GM21360 (cell line): Measurements from ENCODE around the gene CFAP97D2.
"Not testable (repeated sequence)": the region's sequence is repeated elsewhere in the genome, so short reads cannot be mapped to it uniquely, and the experiment has no call there.

ENCODE experiments used
- ATAC-seq: cut with Tn5 transposase; IDR thresholded peaks from one replicate; pipeline ENCODE4 v1.9.1; 2021; ENCODE audit warnings: mild to moderate bottlenecking, moderate library complexity; ENCODE audit not compliant: unreplicated experiment

The CFAP97D2 gene

DNA sequence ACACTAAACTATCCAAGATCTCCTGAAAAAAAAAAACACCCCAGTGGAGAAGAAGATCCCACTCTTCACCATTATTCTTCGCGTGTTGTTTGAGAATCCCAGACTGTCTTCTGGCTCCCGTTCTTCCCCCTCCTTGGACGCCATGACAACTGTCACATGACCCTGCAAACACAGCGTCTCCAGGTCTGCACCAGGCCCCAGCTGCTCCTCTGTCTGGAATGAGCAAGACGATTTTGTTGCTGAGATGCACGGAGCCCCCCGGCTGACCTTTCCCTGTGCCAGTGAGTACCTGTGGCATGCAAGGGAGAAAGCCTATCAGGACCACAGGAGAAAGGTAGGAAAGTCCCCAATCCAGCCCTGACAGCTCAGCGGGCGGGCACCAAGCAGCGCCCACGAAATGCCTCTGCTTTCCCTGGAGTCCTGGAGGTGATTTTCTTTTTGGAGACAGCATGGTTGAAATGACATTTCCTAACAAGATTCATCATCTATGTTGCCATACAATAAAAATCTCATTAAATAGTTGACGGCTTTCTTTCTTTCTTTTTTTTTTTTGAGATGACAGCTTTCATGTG, at the start of gene CFAP97D2:
TSS of gene CFAP97D2 (plus strand) at position 171 of the 572 bp plus-strand sequence. CDS start at position 245, 74 bp downstream.
- ATAC-seq: no peak

DNA sequence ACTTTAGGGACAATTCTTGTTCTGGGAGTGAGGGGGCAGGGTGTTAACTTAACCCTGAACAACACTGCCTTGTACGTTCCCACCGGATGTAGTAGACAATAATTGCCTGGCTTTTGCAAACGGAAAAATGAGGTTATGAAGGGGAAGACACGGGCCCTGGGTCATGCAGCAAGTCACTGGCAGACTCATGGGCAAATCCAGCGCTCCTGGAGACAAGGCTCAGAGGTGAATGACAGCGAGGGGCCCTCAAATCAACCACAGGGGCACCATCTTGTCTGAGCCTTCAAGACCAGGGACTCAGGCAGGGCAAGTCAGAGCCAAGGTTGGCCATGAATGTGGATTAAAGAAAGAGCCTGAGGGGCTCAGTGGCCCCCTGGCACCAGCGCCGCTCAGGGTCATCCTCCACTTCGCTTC, 49.4 kb upstream of the CFAP97D2 start:
- no peak for ATAC-seq

DNA sequence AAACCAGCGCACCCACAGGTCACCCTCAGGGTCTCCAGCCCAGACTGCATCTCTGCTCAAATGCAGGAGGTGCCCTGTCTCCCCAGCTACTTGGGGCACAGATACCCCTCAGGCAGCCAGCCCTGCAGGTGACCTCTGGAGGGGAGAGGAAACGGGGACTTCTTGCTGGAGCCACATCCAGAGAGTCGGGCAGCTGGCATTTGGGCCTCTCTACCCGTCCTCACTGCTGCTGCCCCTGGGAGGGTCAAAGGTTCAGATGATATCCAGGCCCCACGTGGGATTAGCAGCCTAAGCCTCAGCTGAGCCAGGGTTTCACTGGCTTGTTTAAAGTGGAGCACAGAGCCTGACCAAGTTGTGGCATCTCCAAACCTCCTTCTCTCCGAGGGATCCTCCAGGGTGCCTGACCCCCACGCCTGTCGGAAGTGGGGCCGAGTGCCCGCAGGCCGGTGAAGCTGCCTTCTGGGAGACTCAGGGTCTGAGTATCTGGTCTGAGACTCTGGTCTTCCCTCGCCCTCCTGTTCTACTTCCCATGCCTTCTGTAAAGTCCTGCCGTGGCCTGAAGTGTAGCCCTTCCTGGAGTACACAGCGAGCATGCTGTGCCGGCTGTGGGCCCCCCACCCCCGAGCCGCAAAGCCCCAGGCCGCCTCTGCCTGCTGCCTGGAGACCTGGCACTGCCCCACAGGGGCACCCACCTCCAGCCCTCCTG, 48.8 kb upstream of the CFAP97D2 start:
- ATAC-seq: no peak

DNA sequence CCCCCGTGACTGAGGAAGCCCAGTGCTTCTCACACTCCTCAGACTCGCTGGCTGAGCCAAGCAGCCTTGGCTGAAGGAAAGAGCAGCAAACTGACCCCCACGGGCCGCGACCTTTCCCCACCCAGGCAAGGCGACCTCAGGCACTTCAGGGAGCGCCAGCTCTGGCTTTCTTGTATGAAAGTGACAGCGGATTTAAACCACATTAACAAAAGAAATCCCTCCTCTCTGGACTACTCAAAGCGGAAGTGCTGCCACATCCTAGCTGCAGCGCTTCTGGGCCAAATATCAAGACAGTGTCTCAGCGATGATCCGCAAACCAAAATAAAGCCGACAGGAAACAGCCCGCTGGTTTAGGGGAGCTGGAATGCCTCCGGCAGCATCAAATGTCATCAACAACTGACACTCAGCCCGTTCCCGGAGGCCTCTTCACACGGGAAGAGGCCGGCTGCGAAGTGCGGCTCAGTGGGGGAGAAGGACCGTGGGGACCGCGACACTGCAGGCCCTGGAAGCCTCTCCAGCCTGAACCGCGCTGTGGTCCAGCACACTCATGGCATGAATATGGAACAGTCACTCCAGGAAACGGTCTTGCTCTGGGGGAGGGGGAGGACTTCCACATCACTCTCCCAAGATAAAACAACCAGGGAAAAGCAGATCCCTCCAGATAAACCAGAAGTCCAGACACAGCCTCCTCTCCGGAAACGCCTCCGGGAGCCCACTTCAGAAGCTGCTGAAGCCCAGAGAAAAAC, 48.0 kb upstream of the CFAP97D2 start:
- no peak for ATAC-seq

DNA sequence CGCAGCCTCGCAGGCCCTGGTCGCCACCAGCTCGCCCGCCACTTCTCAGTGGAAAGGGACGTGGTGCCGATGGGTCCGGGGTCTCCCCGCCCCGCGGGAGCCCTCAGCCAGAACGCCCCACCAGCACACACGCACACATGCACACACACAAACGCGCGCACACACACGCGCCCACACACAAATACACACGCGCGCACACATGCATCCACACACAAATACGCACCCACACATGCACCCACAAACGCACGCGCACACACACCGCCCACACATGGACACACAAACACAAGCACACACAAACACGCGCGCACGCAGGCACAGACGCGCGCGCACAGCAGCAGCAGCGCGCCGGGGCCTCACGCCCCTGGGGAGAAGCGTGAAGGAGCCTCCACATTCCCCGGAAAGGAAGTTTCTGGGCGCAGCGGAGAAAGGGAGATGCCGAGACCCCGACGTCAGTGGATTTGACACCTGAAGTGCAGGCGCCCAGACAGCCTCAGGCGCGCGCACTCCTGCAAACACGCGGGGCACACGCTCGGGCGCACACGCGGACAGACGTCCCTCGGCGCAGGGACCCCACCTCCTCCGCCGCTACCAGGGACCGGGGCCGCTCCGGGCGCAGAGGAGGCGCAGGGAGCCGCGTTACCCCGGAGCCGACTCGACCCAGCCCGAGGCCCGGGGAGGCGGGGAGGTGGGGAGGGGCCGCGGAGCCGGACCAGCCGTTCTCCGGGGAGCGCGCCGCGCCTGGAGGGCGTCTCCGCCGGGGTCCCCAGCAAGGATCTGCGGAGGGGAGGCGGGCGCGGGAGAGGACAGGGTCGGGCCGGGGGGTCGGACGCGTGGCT, 47.3 kb upstream of the CFAP97D2 start:
- ATAC-seq: peak; percentile 2

DNA sequence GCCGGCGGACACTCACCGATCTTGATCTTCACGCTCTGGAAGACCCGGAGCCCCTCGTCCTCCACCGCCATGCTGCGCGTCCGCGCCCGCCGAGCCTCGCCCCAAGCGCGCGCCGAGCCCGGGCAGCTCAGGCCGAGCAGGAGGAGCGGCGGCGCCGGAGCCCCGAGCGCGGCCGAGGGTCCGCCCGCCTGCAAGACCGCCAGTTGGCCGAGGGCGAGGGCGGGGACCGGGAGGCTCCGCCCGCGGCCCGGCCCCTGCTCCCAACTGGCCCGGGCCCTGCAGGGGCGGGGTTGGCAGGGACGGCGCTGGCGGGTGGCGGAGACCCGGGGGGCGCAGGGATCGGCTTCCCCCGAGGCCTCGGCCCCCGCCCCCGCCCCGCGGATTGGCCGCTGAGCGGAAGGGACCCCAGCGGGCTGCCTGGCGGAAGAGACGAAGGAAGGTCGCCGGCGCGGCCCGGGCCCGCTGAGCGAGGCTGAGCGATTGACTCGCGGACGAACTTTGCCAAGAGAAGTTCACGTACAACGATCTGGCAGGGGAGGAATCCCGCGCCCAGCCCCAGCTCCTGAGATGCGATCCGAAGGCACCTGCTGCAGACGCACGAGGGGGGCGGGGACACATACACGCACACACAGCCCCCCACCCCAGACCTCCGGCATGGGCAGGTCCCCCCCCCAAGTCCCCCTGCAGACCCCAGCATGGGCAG, 46.5 kb upstream of the CFAP97D2 start, which contains the start of gene RASA3:
TSS of gene RASA3 (minus strand) at position 205 of the 703 bp plus-strand sequence. CDS start at position 71, 134 bp downstream.
- peak; percentile 55 for ATAC-seq

DNA sequence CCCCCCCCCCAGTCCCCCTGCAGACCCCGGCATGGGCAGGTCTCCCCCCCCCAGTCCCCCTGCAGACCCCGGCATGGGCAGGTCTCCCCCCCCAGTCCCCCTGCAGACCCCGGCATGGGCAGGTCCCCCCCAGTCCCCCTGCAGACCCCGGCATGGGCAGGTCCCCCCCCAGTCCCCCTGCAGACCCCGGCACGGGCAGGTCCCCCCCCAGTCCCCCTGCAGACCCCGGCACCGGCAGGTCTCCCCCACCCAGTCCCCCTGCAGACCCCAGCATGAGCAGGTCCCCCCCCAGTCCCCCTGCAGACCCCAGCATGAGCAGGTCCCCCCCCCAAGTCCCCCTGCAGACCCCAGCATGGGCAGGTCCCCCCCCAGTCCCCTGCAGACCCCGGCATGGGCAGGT, 45.9 kb upstream of the CFAP97D2 start:
- not testable (repeated sequence) for ATAC-seq

DNA sequence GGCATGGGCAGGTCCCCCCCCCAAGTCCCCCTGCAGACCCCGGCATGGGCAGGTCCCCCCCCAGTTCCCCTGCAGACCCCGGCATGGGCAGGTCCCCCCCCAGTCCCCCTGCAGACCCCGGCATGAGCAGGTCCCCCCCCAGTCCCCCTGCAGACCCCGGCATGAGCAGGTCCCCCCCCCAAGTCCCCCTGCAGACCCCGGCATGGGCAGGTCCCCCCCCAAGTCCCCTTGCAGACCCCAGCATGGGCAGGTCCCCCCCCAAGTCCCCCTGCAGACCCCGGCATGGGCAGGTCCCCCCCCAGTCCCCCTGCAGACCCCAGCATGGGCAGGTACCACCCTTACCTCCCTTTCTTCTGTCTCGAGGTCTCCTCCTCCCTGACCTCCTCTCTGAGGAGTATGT, 45.5 kb upstream of the CFAP97D2 start:
- not testable (repeated sequence) for ATAC-seq

DNA sequence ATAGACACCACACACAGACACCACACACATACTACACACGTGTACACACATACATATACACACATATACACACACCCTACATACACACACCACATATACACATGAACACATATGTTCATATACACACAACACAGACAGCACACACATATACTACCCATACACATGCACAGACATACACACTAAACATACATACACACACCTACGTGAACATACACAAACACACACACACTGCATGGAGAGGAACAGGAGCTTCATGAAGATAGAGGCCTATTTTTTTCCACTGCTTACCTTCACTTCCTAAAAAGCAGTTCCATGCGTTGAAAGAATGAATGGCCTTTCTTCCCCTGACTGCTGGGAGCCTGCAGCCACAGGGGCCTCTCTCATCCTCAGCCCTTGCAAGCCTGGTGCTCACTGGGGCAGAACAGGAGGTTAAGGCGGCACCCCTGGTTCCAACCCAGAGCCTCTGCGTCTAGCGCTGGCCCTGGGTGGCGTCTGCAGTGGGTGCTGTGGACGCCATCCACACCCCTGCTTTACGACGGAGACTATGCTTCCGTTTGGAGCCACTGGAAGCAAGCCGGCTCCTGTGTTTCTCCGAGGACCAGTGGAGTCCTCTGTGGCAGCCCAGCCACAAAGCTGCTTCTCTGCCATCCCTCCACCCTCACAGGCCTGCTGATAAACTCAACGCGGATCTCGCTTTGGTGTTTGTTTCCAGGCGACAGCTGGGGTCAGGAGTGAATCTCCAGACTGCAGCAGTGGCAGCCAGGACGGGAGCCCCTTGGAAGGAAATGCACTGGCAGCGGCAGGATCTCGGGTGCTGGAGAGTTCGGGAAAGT, 44.7 kb upstream of the CFAP97D2 start:
- no peak for ATAC-seq

DNA sequence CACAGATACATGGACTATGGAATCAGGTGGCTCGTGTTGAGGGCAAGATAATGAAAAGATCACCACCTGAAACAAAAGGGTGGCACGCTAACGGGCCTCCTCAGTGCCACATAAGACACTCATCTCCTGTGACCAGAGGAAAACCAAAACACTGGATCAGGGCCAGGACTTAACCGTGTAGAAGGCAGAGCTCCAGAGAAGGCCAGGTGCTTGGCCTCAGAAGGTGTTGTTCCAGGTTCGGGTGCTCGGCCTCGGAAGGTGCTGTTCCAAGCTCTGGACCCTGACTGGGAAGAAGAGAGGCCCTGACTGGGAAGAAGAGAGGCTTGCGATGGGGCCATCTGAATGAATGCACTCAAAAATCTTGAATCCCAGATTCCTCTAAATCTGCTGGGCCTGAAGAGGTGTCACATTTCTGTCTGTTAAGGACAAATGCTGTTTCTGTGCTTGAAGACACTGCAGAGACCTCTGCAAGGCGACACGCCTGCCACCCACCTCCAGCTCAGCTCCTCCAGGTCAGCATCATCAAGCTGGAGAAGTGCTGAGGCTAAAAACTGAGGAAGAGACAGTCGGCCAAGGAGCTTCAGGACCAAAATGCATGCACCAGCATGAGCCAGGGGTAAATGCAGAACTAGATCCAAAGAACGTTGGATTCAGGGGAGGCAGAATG, 44.0 kb upstream of the CFAP97D2 start:
- ATAC-seq: no peak

DNA sequence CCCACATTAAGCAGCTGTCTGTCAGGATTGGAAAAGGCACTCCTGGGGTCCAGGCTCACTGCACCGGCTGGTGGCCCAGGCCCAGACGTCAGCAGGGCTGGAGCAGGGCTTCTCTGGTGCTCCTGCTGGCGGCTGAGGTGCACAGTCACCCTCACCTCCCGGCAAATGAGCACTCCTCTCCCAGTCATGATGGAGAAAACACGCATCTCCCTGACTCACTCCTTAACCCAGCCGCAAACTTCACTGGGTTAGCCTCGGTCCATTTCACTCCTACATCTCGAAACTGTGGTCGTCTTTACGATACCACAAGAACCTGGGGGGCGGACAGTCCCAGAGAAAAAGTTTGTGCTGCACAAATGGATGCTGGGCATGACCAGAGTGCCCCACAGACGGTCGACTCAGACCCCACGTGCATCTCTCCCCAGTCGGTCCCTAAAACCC, 43.3 kb upstream of the CFAP97D2 start:
- no peak for ATAC-seq

DNA sequence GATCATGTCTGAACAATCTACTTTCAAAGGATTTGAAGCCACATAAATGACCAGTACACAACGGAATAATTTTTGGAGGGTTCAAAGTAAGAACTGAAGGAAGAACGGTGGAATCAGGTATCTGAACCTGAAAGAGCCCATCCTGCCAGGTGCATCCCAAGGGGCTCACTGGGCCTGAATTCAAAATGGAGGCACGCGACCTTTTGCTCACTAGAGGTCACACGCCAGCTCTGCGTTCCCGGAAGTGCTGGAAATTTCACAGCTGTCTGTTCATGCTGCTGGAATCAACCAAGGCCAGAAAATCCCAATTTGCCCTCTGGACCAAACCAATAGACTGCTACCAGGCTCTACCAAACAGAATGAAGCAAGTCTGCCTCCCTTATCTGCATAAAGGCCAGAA, 42.5 kb upstream of the CFAP97D2 start:
- ATAC-seq: no peak

DNA sequence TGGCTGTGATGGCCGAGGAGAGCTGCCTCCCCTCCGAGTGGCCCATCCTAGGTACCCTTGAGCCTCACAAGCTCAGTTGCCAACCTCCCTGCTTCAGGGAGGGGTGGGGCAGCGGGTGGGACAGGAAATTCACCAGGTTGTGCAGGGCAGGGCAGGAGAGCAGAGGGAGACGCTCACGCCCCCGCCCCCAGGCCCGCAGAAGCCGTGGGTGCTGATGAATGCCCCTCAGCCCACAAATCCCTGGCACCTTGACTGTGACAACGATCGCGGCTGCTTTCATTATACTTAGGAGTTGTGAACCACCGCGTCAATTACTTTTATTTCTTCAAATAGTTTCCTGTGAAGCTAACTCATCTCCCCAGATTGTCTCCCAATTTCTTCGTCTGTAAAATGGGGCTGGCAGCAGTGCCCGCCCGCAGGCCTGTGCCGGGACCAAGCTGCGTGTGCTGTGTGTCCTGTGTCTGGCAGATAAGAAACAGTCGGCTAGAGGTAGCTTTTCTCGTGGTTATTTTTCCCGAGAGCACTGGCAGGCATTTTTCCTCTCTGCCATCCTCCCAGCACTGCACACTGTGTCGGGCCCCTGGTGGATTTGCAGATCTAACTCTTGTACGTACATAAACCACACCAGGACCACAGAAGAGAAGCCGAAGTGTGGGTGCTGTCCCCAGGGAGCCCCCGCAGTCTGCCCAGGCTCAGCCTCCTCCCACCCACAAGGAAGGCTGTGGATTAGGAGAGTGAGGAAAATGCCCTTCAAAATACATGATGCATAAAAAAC, 38.7 kb upstream of the CFAP97D2 start:
- ATAC-seq: no peak

DNA sequence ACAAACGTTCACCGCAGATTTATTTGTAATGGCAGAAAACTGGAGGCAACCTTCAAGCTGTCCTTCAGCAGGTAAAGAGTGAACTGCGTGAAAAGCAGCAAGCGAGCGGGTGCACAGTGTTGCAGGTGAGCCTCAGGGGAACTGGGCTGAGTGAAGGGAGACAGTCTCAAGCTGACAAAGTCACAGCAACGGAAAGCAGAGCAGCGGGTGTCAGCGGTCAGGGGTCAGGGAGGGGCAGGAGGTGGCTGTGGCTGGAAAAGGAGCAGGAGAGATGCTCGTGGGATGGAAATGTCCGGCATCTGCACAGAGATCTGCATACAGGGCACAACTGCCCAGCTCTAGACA, 38.2 kb upstream of the CFAP97D2 start:
- ATAC-seq: no peak

DNA sequence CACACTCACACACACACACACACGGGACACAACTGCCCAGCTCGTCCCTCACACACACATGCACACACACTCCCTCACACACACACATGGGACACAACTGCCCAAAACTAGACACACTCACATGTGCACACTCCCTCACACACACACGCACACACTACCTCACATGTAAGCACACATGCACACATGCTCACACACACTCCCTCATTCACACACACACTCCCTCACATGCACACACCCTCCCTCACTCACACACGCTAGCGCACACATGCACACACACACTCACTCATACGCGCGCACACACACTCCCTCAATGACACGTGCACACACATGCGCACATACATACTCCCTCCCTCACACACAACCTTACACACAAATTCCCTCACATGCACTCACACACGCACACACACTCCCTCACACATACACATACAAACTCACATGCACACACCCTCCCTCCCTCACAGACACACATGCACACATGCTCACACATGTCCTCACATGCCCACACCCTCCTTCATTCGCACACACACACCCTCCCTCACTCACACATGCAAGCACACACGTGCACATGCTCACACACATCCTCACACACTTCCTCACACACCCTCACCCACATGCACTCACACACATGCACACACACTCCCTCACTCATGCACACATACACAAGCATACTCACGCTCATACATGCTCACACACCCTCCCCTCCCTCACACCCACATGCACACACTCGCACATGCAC, 37.6 kb upstream of the CFAP97D2 start:
- ATAC-seq: no peak

DNA sequence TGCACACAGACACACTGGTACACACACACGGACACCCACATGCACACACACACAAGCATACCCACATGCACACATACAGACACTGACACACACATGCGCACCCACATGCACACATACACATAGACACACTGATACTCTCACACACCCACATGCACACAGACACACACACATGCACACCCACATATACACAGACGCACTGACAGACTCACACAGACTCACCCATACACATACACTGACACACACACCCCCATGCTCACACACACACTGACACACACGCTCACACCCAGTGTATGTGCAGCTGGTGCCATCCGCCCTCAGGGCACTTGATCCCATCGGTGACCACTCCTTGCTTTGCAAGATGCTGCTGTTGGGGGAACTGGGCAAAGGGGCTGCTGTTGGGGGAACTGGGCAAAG, 36.9 kb upstream of the CFAP97D2 start:
- ATAC-seq: no peak

DNA sequence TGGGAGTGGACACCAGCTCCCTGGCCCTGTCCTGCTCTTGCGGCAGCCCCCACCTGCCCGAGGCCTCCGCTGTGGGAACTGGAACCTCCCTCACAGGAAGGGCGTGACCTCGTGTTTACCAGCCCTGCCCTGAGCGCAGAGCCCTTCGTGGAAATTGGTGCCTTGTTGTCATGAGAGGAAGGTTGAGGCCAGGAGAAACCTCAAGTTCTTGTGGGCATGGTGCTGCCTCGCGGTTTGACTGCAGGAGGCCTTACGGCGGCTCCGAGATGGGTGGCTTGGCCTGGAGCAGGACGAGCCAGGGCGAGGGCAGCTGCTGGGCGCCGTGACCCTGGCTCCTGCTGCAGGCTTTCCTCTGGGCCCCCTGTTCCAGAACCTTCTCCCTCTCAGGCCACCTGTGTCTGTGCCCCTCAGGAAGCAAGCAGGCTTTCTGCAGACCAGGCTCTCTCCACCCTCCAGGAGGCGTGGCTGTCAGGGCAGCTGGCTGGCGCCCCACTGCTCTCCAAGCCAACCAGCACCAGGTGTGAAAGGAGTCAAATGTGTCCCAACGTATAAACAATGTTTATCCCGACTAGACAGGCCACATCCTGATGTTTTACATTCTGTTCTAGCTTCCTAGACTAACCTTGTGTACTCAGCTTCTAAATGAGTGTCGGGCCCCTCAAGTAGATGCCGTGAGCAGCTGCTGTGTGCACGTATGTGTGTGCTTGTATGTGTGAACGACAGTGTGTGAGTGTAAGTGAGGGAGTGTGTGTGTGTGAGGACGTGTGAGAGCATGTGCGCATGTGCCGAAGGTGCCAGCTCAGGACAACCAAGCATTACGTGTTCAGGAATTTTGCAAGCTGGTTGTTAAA, 36.2 kb upstream of the CFAP97D2 start:
- ATAC-seq: no peak
